Stomach (tissue), 9 donors: ENCODE data around the gene THBD. TPM values are rescaled to one million over a fixed set of nuclear protein-coding genes. Genes with fewer than 3 reads are reported as not detected.

Experiments used
- DNase-seq, 2 donors: peaks; one replicate each; pipeline versions ENCODE4 v3.0.0 to v3.0.0-alpha.2; 2013 to 2019
- H3K27ac ChIP-seq, 5 donors: fragments of 200-600 bp in 4 of 5; sonication (generic) in 4 of 5; one replicate each; pipeline ENCODE4 v1.5.1; 2013 to 2019; ENCODE audit warnings: mild to moderate bottlenecking in 1 of 5, moderate library complexity in 1 of 5
- H3K27me3 ChIP-seq, 3 donors: fragments of 200-600 bp; sonication (generic); one replicate each; pipeline ENCODE4 v1.5.1; 2017 to 2019; ENCODE audit warnings: mixed run types in 1 of 3
- H3K36me3 ChIP-seq, 4 donors: fragments of 200-600 bp; sonication (generic); 1 replicate in 3 of 4; 2 replicates in 1 of 4; pipeline ENCODE4 v1.5.1; 2016 to 2019
- H3K4me1 ChIP-seq, 4 donors: fragments of 200-600 bp; sonication (generic); one replicate each; pipeline ENCODE4 v1.5.1; 2016 to 2019
- H3K4me3 ChIP-seq, 4 donors: fragments of 200-600 bp; sonication (generic) in 3 of 4; one replicate each; pipeline ENCODE4 v1.5.1; 2016 to 2019; ENCODE audit warnings: mild to moderate bottlenecking in 1 of 4
- H3K9me3 ChIP-seq, 4 donors: fragments of 200-600 bp; sonication (generic); one replicate each; pipeline ENCODE4 v1.5.1; 2016 to 2019
- EP300 ChIP-seq: sonication (generic); formaldehyde crosslinking; IDR thresholded peaks from one replicate; pipeline ENCODE4 v1.6.1; 2017; ENCODE audit warnings: antibody characterized with exemption
- POLR2A ChIP-seq, 4 donors: fragments of 450-650 bp; IDR thresholded peaks; one replicate each; pipeline ENCODE4 v1.6.1; 2016; ENCODE audit warnings: antibody characterized with exemption in 4 of 4, control low read depth in 2 of 4, mild to moderate bottlenecking in 1 of 4, moderate library complexity in 1 of 4
- POLR2AphosphoS5 ChIP-seq, 3 donors: sonication (generic); formaldehyde crosslinking; IDR thresholded peaks; one replicate each; pipeline ENCODE4 v1.6.1; 2016; ENCODE audit warnings: antibody characterized with exemption in 3 of 3
- WGBS, 5 donors: extraction: QIAGEN DNeasy Blood & Tissue Kit in 3 of 5; methylation state at CpG; one replicate each; pipeline versions ENCODE4 v1.1.5 to v1.1.7; 2013 to 2018; 5-methylcytosine and 5-hydroxymethylcytosine counted together
- intact Hi-C: fragments of 100-400 bp; cut with DNase I; formaldehyde crosslinking; loops from one replicate; pipeline ENCODE4 v1.15.1; 2023; ENCODE audit warnings: low total_unique reads
- polyA plus RNA-seq, 3 donors: library from polyadenylated mRNA; stranded (reverse); fragments of 200-250 nt; gene quantifications; one replicate each; pipeline ENCODE4 v1.2.3, GENCODE V29; 2013
- total RNA-seq, 5 donors: library from RNA; depleted of rRNA; stranded (reverse); fragments of >200 nt; gene quantifications; one replicate each; pipeline versions ENCODE4 v1.1.0 to v1.2.3, GENCODE V29; 2014 to 2016
- TF ChIP-seq, protein P1 (sequence below), 7 experiments: fragments of 450-650 bp in 4 of 7; fragments of 200-600 bp in 3 of 7; sonication (generic) in 3 of 7; IDR thresholded peaks; one replicate each; pipeline ENCODE4 v1.5.1; 2016 to 2019; ENCODE audit warnings: antibody characterized with exemption in 7 of 7, control low read depth in 2 of 7, mild to moderate bottlenecking in 1 of 7
- donor health status: healthy with polysubstance abuse.
- donor health status: Bipolar disorder and iron deficiency.
- donor health status: healthy.

Gene THBD
- total and polyA plus RNA-seq, 8 donors, result 2.7 to 83.5 (median 21.8) TPM

DNA sequence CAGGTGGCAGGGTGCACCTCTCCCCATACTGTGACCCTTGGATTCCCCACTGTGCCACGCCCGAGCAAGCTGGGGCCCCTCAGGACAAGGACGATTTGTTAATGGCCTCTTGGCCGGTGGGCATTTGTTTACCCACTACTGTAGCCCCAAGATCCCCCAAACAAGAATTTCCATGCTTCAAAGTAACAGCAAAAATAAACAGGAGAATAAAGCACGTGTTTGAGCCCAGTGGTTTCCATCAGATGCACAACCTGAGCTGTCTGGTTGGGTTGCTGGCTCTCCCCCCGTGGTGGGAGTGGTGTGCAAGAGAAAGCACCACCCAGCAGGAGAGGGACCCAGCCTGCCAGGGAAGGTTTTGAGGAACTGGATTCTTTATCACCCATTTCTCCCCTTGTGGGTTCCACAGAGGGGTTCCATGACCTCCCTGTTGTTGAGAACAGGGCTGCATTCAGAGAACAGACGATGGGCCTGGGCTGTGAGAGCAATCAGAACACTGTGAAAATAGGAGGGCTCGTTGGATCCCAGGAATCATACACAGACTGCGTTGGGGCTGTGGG is 31.9 kb upstream of the THBD start:
- Histone ChIP-seq H3K9me3 (no peaks in the 10 kb centered on the region), H3K27me3 (peaks cover 0 to 2% (median 0%) of the 10 kb centered on the region in 3 donors), H3K4me3 (peak overlapping the region in 2 of 4 donors; percentile 39 to 42), H3K27ac (peak overlapping the region in 2 of 5 donors; percentile 3 to 88), H3K4me1 (peaks cover 0 to 18% (median 0%) of the 10 kb centered on the region in 4 donors), H3K36me3 (no peaks in the 10 kb centered on the region)
- 60 to 69% (median 64%) methylated on average over 8 to 9 of the region's 9 CpGs for WGBS, 5 donors
- no peak for TF ChIP-seq POLR2AphosphoS5 (IDR thresholded peaks at IDR 0.05)
- no peak for TF ChIP-seq EP300
- TF ChIP-seq, protein P1, sequence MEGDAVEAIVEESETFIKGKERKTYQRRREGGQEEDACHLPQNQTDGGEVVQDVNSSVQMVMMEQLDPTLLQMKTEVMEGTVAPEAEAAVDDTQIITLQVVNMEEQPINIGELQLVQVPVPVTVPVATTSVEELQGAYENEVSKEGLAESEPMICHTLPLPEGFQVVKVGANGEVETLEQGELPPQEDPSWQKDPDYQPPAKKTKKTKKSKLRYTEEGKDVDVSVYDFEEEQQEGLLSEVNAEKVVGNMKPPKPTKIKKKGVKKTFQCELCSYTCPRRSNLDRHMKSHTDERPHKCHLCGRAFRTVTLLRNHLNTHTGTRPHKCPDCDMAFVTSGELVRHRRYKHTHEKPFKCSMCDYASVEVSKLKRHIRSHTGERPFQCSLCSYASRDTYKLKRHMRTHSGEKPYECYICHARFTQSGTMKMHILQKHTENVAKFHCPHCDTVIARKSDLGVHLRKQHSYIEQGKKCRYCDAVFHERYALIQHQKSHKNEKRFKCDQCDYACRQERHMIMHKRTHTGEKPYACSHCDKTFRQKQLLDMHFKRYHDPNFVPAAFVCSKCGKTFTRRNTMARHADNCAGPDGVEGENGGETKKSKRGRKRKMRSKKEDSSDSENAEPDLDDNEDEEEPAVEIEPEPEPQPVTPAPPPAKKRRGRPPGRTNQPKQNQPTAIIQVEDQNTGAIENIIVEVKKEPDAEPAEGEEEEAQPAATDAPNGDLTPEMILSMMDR (IDR thresholded peaks at IDR 0.05), result no peak
- no peak for TF ChIP-seq POLR2A (IDR thresholded peaks at IDR 0.05)
- no peak for DNase-seq
- intact Hi-C loops, result no loop called here

DNA sequence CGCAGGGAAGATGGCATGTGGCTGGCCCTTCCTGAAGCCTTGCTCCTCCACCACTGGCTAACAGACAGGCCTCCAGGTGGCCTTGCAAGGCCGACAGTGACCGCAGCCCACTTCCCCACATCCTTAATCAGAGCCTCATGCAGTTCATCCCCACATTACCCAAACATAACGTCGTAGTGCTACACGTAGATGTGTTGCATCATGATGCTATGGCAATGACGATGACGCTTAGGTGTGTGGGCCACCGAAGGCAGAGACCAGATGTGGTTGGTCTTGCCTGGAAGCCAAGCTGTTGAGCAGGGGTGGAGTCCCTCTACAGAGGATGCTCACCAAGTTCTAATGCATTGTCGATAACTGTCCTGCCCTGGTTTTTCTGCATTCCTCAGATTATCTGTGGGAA is 31.0 kb upstream of the THBD start:
- H3K27me3 ChIP-seq, result peaks cover 0 to 2% (median 0%) of the 10 kb centered on the region in 3 donors
- peak overlapping the region in 1 of 5 donors; percentile 23 for H3K27ac ChIP-seq
- H3K4me1 ChIP-seq, result peaks cover 0 to 18% (median 0%) of the 10 kb centered on the region in 4 donors
- DNase-seq, result no peak
- 73 to 92% (median 91%) methylated on average over 10 of the region's 10 CpGs for WGBS, 5 donors
- no peak for TF ChIP-seq POLR2AphosphoS5 (IDR thresholded peaks at IDR 0.05)
- no peak for TF ChIP-seq POLR2A (IDR thresholded peaks at IDR 0.05)
- TF ChIP-seq EP300, result no peak
- TF ChIP-seq, protein P1 (IDR thresholded peaks at IDR 0.05), result no peak
- no peak overlapping the region for H3K4me3 ChIP-seq
- intact Hi-C loops, result no loop called here
- H3K9me3 ChIP-seq, result no peaks in the 10 kb centered on the region
- no peaks in the 10 kb centered on the region for H3K36me3 ChIP-seq

DNA sequence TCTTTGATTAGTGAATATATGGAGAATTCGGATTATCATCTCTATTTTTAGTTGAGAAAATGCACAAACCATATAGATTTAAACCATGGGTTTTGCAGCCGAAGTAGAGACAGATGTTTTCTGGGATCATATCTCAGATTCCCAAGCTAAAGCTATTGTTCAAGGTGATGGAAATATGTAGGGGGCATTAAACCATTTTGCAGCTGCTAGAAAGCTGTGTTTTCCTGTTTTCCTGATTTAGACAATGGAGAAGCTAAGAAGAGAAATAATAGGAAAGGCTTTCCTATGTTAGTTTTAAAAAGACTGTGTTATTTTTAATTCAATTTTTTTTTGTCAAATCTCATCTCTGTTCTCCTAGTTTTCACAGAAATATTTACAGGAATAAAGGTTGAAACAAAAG is 30.5 kb upstream of the THBD start:
- H3K4me3 ChIP-seq, result no peak overlapping the region
- no peaks in the 10 kb centered on the region for H3K9me3 ChIP-seq
- H3K27me3 ChIP-seq, result peaks cover 0 to 2% (median 0%) of the 10 kb centered on the region in 3 donors
- H3K27ac ChIP-seq, result no peak overlapping the region
- peaks cover 0 to 18% (median 0%) of the 10 kb centered on the region in 4 donors for H3K4me1 ChIP-seq
- DNase-seq, result no peak
- intact Hi-C loops, result no loop called here
- no peaks in the 10 kb centered on the region for H3K36me3 ChIP-seq
- TF ChIP-seq, protein P1 (IDR thresholded peaks at IDR 0.05), result no peak
- TF ChIP-seq EP300, result no peak
- TF ChIP-seq POLR2AphosphoS5 (IDR thresholded peaks at IDR 0.05), result no peak
- TF ChIP-seq POLR2A (IDR thresholded peaks at IDR 0.05), result no peak
- 66 to 77% (median 77%) methylated on average over 2 of the region's 2 CpGs for WGBS, 5 donors

DNA sequence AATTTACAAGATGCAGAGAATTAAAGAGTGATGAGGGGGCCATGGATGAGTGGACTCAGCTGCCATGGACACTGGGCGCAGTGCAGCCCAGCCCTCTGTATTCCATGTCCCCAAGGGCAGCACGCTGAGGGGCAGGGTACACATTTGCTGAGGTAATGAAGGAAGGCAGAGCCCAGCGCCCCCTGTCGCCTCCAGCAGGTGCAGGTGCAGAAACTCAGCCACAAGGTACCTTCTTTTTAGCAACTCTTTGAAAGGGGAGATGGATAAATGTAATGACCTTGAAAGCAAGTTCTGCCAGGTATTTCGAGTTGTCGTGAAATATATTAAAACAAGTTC is 29.5 kb upstream of the THBD start:
- DNase-seq, result peak in 1 of 2 donors; percentile 50
- Histone ChIP-seq H3K9me3 (no peaks in the 10 kb centered on the region), H3K27me3 (peaks cover 0 to 2% (median 0%) of the 10 kb centered on the region in 3 donors), H3K4me3 (no peak overlapping the region), H3K36me3 (no peaks in the 10 kb centered on the region), H3K4me1 (peaks cover 0 to 18% (median 0%) of the 10 kb centered on the region in 4 donors), H3K27ac (no peak overlapping the region)
- 55 to 72% (median 65%) methylated on average over 6 of the region's 6 CpGs for WGBS, 5 donors
- intact Hi-C loops, result no loop called here
- TF ChIP-seq POLR2A (IDR thresholded peaks at IDR 0.05) (no peak), EP300 (no peak), POLR2AphosphoS5 (IDR thresholded peaks at IDR 0.05) (no peak)
- TF ChIP-seq, protein P1 (IDR thresholded peaks at IDR 0.05), result no peak
